Transverse colon (tissue), 4 donors: ENCODE data around the gene RFFL.

Source experiments
- POLR2A ChIP-seq: fragments of 450-650 bp; IDR thresholded peaks from one replicate; pipeline ENCODE4 v1.6.1; 2016; ENCODE audit warnings: antibody characterized with exemption, mild to moderate bottlenecking, moderate library complexity
- POLR2AphosphoS5 ChIP-seq, 3 donors: sonication (generic); formaldehyde crosslinking; IDR thresholded peaks; one replicate each; pipeline ENCODE4 v1.6.1; 2016; ENCODE audit warnings: antibody characterized with exemption in 3 of 3
- TF ChIP-seq, protein P1 (sequence below), 5 experiments: fragments of 200-600 bp in 3 of 5; fragments of 450-650 bp in 2 of 5; sonication (generic) in 3 of 5; IDR thresholded peaks; 1 replicate in 2 of 5; 2 replicates in 3 of 5; pipeline ENCODE4 v1.5.1; 2016 to 2017; ENCODE audit warnings: antibody characterized with exemption in 5 of 5, inconsistent platforms in 3 of 5, mild to moderate bottlenecking in 2 of 5, moderate library complexity in 1 of 5

DNA sequence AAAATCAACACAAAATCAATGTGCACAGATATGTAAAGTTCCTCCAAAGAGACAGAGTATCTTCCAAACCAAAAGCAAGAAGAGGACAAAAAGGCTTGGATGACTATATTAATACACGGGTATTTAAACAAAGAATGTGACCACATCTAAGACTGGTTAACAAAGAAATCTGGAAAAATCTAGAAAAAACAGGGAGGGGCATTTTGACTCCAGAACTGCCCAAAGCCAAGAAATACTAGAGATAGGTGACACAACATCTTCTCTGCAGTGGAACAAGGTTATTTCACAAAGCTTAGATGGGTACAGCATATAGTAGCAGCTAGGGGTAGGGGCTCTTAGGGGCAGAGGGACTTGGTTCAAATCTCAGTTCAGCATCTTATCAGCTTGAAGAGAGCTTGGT is 10.3 kb downstream of the RFFL start:
- TF ChIP-seq, protein P1, sequence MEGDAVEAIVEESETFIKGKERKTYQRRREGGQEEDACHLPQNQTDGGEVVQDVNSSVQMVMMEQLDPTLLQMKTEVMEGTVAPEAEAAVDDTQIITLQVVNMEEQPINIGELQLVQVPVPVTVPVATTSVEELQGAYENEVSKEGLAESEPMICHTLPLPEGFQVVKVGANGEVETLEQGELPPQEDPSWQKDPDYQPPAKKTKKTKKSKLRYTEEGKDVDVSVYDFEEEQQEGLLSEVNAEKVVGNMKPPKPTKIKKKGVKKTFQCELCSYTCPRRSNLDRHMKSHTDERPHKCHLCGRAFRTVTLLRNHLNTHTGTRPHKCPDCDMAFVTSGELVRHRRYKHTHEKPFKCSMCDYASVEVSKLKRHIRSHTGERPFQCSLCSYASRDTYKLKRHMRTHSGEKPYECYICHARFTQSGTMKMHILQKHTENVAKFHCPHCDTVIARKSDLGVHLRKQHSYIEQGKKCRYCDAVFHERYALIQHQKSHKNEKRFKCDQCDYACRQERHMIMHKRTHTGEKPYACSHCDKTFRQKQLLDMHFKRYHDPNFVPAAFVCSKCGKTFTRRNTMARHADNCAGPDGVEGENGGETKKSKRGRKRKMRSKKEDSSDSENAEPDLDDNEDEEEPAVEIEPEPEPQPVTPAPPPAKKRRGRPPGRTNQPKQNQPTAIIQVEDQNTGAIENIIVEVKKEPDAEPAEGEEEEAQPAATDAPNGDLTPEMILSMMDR (IDR thresholded peaks at IDR 0.05), result no peak
- no peak for TF ChIP-seq POLR2A
- no peak for TF ChIP-seq POLR2AphosphoS5 (IDR thresholded peaks at IDR 0.05)
